ENCODE results near the gene C22orf39.
A peak's percentile ranks its signal among the peaks of the same experiment; 100 is the strongest.

Gene C22orf39

GRCh38 chr22:19431649-19432132 lies 15.8 kb downstream of the C22orf39 start, which contains the start of gene HIRA:
Gene HIRA, minus strand, starts transcription at chr22:19431733. Its CDS starts 257 bp downstream, at chr22:19431476.
- Histone ChIP-seq H3K27ac (peak within 1 kb of the TSS; percentile 90 to 93), H3K27me3 (no peaks in the 10 kb centered on the region), H3K36me3 (peaks cover 11 to 25% (median 13%) of the 10 kb centered on the region in 3 donors), H3K4me1 (peaks cover 0 to 31% (median 26%) of the 10 kb centered on the region in 4 donors), H3K4me3 (peak within 1 kb of the TSS; percentile 80), H3K9me3 (no peaks in the 10 kb centered on the region)
- intact Hi-C loops (cut with DNase I; ENCODE audit: low total_unique reads) = no loop called here
- peak; percentile 57 to 87 for DNase-seq
- TF ChIP-seq, protein P1, sequence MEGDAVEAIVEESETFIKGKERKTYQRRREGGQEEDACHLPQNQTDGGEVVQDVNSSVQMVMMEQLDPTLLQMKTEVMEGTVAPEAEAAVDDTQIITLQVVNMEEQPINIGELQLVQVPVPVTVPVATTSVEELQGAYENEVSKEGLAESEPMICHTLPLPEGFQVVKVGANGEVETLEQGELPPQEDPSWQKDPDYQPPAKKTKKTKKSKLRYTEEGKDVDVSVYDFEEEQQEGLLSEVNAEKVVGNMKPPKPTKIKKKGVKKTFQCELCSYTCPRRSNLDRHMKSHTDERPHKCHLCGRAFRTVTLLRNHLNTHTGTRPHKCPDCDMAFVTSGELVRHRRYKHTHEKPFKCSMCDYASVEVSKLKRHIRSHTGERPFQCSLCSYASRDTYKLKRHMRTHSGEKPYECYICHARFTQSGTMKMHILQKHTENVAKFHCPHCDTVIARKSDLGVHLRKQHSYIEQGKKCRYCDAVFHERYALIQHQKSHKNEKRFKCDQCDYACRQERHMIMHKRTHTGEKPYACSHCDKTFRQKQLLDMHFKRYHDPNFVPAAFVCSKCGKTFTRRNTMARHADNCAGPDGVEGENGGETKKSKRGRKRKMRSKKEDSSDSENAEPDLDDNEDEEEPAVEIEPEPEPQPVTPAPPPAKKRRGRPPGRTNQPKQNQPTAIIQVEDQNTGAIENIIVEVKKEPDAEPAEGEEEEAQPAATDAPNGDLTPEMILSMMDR (IDR thresholded peaks at IDR 0.05) = no peak

GRCh38 chr22:19430890-19431541 lies 16.5 kb downstream of the C22orf39 start:
- DNase-seq = no peak
- TF ChIP-seq, protein P1 (IDR thresholded peaks at IDR 0.05) = no peak
- peaks cover 10 to 18% (median 11%) of the 10 kb centered on the region in 3 donors for H3K36me3 ChIP-seq
- H3K27me3 ChIP-seq = no peaks in the 10 kb centered on the region
- H3K4me1 ChIP-seq = peaks cover 0 to 31% (median 26%) of the 10 kb centered on the region in 4 donors
- H3K27ac ChIP-seq = peak overlapping the region; percentile 74 to 90
- intact Hi-C loops (cut with DNase I; ENCODE audit: low total_unique reads) = no loop called here
- H3K4me3 ChIP-seq = peak overlapping the region; percentile 80
- H3K9me3 ChIP-seq = no peaks in the 10 kb centered on the region

- intact Hi-C loops (cut with DNase I; ENCODE audit: low total_unique reads) = no loop called here
- no peak for DNase-seq
- H3K27ac ChIP-seq = peak overlapping the region; percentile 74 to 90
These were observed 17.3 kb downstream of the C22orf39 start for GRCh38 chr22:19429950-19430889.

GRCh38 chr22:19424186-19424500 lies 23.4 kb downstream of the C22orf39 start:
- intact Hi-C loops (cut with DNase I; ENCODE audit: low total_unique reads) = no loop called here
- Histone ChIP-seq H3K27ac (no peak overlapping the region), H3K36me3 (no peaks in the 10 kb centered on the region), H3K4me3 (no peak overlapping the region), H3K27me3 (no peaks in the 10 kb centered on the region), H3K4me1 (peaks cover 0 to 20% (median 2%) of the 10 kb centered on the region in 4 donors), H3K9me3 (no peaks in the 10 kb centered on the region)
- TF ChIP-seq, protein P1 (IDR thresholded peaks at IDR 0.05) = no peak
- no peak for DNase-seq

More at GRCh38 chr22:19429950-19430889, 17.3 kb downstream of the C22orf39 start:
- peaks cover 0 to 31% (median 26%) of the 10 kb centered on the region in 4 donors for H3K4me1 ChIP-seq
- H3K9me3 ChIP-seq = no peaks in the 10 kb centered on the region
- TF ChIP-seq, protein P1 (IDR thresholded peaks at IDR 0.05) = no peak
- H3K36me3 ChIP-seq = peaks cover 2 to 10% (median 4%) of the 10 kb centered on the region in 3 donors
- H3K4me3 ChIP-seq = peak overlapping the region; percentile 80
- H3K27me3 ChIP-seq = no peaks in the 10 kb centered on the region

DNA sequence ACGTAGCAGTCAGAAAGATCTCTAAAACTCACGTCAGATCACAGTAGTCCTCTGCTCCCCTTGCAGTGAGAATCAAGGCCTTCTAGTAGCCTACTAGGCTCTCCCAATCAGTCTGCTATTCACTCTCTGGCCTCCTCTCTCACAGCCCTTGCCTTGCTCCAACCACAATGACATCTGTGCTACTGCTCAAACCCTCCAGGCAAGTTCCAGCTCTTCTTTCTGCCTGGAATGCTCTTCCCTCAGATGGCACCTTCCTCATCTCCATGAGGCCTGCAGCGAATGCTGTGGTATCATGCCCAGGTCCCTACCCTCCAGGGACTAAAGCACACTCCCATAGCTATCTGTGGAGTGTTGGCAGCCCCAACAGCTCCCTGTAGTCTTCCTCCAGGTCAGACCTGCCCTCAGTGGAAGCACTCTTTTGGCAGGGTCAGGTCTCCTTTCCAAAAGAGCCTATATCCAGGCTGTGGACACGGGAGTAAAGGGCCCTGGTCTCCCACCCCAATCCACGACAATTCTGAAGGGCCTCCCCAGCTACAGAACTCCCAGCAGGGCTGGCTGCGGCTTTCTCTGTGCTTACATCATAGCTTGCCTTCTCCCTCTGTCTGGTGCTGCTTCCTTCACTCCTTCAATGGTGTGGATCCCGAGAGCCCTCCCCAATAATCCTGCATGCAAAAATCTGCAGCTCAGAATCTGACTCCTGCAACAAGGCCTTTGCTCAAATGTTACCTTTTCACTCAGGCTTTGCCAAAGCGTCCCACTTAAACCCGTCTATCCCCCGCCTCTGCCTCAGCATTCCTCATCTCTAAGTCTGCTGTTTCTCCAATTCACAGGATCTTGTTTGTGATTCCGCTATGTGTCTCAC lies 24.8 kb downstream of the C22orf39 start:
- H3K4me3 ChIP-seq = no peak overlapping the region
- peaks cover 0 to 20% (median 2%) of the 10 kb centered on the region in 4 donors for H3K4me1 ChIP-seq
- H3K9me3 ChIP-seq = no peaks in the 10 kb centered on the region
- intact Hi-C loops (cut with DNase I; ENCODE audit: low total_unique reads) = no loop called here
- H3K27ac ChIP-seq = no peak overlapping the region
- no peaks in the 10 kb centered on the region for H3K36me3 ChIP-seq
- no peaks in the 10 kb centered on the region for H3K27me3 ChIP-seq
- TF ChIP-seq, protein P1 (IDR thresholded peaks at IDR 0.05) = no peak
- no peak for DNase-seq
